KMS-11 (cell line): Measurements from ENCODE around the gene PHF13.
A peak's percentile ranks its signal among the peaks of the same experiment; 100 is the strongest.
"Not testable (repeated sequence)": the region's sequence is repeated elsewhere in the genome, so short reads cannot be mapped to it uniquely, and the experiment has no call there.

Source experiments
- H2AFZ ChIP-seq: fragments of 200-600 bp; sonication (generic); 2 replicates; pipeline ENCODE4 v1.6.1; 2016; ENCODE audit warnings: antibody characterized with exemption, mixed run types, low read depth
- H3K27ac ChIP-seq: fragments of 200-600 bp; sonication (generic); 2 replicates; pipeline ENCODE4 v1.6.1; 2016; ENCODE audit warnings: mild to moderate bottlenecking, mixed run types
- H3K27me3 ChIP-seq: fragments of 200-600 bp; sonication (generic); 2 replicates; pipeline ENCODE4 v1.6.1; 2017; ENCODE audit warnings: mild to moderate bottlenecking, low read depth, mixed run types, moderate library complexity; ENCODE audit not compliant: insufficient read depth
- H3K36me3 ChIP-seq: fragments of 200-600 bp; sonication (generic); 2 replicates; pipeline ENCODE4 v1.6.1; 2017; ENCODE audit warnings: mild to moderate bottlenecking, mixed run types; ENCODE audit not compliant: insufficient read depth
- H3K4me1 ChIP-seq: fragments of 200-600 bp; sonication (generic); 2 replicates; pipeline ENCODE4 v1.6.1; 2016; ENCODE audit warnings: mild to moderate bottlenecking, low read depth, mixed run types; ENCODE audit not compliant: poor library complexity, severe bottlenecking
- H3K4me2 ChIP-seq: fragments of 200-600 bp; sonication (generic); 2 replicates; pipeline ENCODE4 v1.7.0; 2016; ENCODE audit warnings: mild to moderate bottlenecking, mixed run types
- H3K4me3 ChIP-seq: fragments of 200-600 bp; sonication (generic); IDR thresholded peaks from 2 replicates; pipeline ENCODE4 v1.6.1; 2017; ENCODE audit warnings: low read depth, low read length, mixed read lengths; ENCODE audit not compliant: insufficient read depth
- H3K79me2 ChIP-seq: fragments of 200-600 bp; sonication (generic); 2 replicates; pipeline ENCODE4 v1.6.1; 2016; ENCODE audit warnings: low read depth, mixed run types; ENCODE audit not compliant: insufficient read depth
- H3K9ac ChIP-seq: fragments of 200-600 bp; sonication (generic); 2 replicates; pipeline ENCODE4 v1.6.1; 2016; ENCODE audit warnings: mild to moderate bottlenecking, mixed run types
- H4K20me1 ChIP-seq: fragments of 200-600 bp; sonication (generic); 2 replicates; pipeline ENCODE4 v1.6.1; 2016; ENCODE audit warnings: mild to moderate bottlenecking, mixed run types; ENCODE audit not compliant: insufficient read depth
- CTCF ChIP-seq: fragments of 200-600 bp; sonication (generic); conservative IDR thresholded peaks from 2 replicates; pipeline ENCODE4 v1.6.1; 2017; ENCODE audit warnings: low read depth, mild to moderate bottlenecking, antibody characterized with exemption, low read length, moderate library complexity, mixed read lengths

The PHF13 gene

GRCh38 chr1:6634371-6635052 is 21.0 kb downstream of the PHF13 start:
- TF ChIP-seq CTCF: peak; percentile 31; the same call in 1 of the 2 replicates
- Histone ChIP-seq H3K4me2 (no peak overlapping the region), H3K27ac (no peak overlapping the region), H3K79me2 (no peaks in the 10 kb centered on the region), H3K9ac (no peak overlapping the region), H3K4me3 (no peak overlapping the region), H3K4me1 (no peaks in the 10 kb centered on the region), H3K27me3 (no peaks in the 10 kb centered on the region), H4K20me1 (no peaks in the 10 kb centered on the region), H3K36me3 (peaks cover 5% of the 10 kb centered on the region; the same call in 1 of the 2 replicates), H2AFZ (no peak overlapping the region)

- H3K36me3 ChIP-seq: peaks cover 5% of the 10 kb centered on the region; the same call in 1 of the 2 replicates
- H3K4me3 ChIP-seq: no peak overlapping the region
- no peaks in the 10 kb centered on the region for H3K4me1 ChIP-seq
- no peak overlapping the region for H3K9ac ChIP-seq
- TF ChIP-seq CTCF: no peak
- no peak overlapping the region for H3K4me2 ChIP-seq
- no peaks in the 10 kb centered on the region for H3K27me3 ChIP-seq
- no peaks in the 10 kb centered on the region for H3K79me2 ChIP-seq
- no peaks in the 10 kb centered on the region for H4K20me1 ChIP-seq
- no peak overlapping the region for H2AFZ ChIP-seq
- H3K27ac ChIP-seq: no peak overlapping the region
These were observed 21.8 kb downstream of the PHF13 start for GRCh38 chr1:6635161-6635909.

GRCh38 chr1:6635910-6636760 is 22.6 kb downstream of the PHF13 start:
- Histone ChIP-seq H2AFZ (no peak overlapping the region), H4K20me1 (no peaks in the 10 kb centered on the region), H3K4me3 (no peak overlapping the region), H3K4me1 (no peaks in the 10 kb centered on the region), H3K27me3 (no peaks in the 10 kb centered on the region), H3K36me3 (peaks cover 5% of the 10 kb centered on the region; the same call in 1 of the 2 replicates), H3K27ac (no peak overlapping the region), H3K9ac (no peak overlapping the region), H3K4me2 (no peak overlapping the region), H3K79me2 (no peaks in the 10 kb centered on the region)
- no peak for TF ChIP-seq CTCF

GRCh38 chr1:6636778-6637177 is 23.2 kb downstream of the PHF13 start:
- not testable (repeated sequence) for H3K27ac ChIP-seq, H3K79me2 ChIP-seq, H4K20me1 ChIP-seq, H3K9ac ChIP-seq, H3K27me3 ChIP-seq, H3K4me3 ChIP-seq, H3K4me2 ChIP-seq, H3K36me3 ChIP-seq, H3K4me1 ChIP-seq, H2AFZ ChIP-seq
